EL (cell line): ENCODE measurements around the gene NYAP1.
"Not testable (repeated sequence)": the region's sequence is repeated elsewhere in the genome, so short reads cannot be mapped to it uniquely, and the experiment has no call there.

Experiments used
- DNase-seq: peaks from one replicate; pipeline ENCODE4 v3.0.0-alpha.2; 2016

NYAP1 gene

GRCh38 chr7:100483722-100484672 is at the start of gene NYAP1:
NYAP1 (plus strand) TSS chr7:100483927; CDS start chr7:100485312, 1,385 bp downstream.
- DNase-seq = peak; percentile 51

- no peak for DNase-seq
Measured at GRCh38 chr7:100434297-100435144, 49.2 kb upstream of the NYAP1 start.

- DNase-seq = peak; percentile 31
Measured at GRCh38 chr7:100435401-100436304, 48.1 kb upstream of the NYAP1 start.

GRCh38 chr7:100437150-100438100 is 46.3 kb upstream of the NYAP1 start:
- no peak for DNase-seq

GRCh38 chr7:100438172-100438571 is 45.6 kb upstream of the NYAP1 start:
- no peak for DNase-seq

GRCh38 chr7:100438731-100439130 is 45.0 kb upstream of the NYAP1 start:
- DNase-seq = not testable (repeated sequence)

GRCh38 chr7:100439244-100439643 is 44.5 kb upstream of the NYAP1 start:
- DNase-seq = not testable (repeated sequence)

GRCh38 chr7:100441641-100442535 is 41.8 kb upstream of the NYAP1 start:
- DNase-seq = no peak

GRCh38 chr7:100443096-100443840 is 40.5 kb upstream of the NYAP1 start:
- DNase-seq = no peak

GRCh38 chr7:100444311-100445278 is 39.1 kb upstream of the NYAP1 start:
- peak; percentile 85 for DNase-seq

- peak; percentile 58 for DNase-seq
Measured at GRCh38 chr7:100446040-100446439, 37.7 kb upstream of the NYAP1 start.

GRCh38 chr7:100447363-100447762 is 36.4 kb upstream of the NYAP1 start:
- not testable (repeated sequence) for DNase-seq

- no peak for DNase-seq
Measured at GRCh38 chr7:100449190-100449795, 34.4 kb upstream of the NYAP1 start.

- no peak for DNase-seq
Measured at GRCh38 chr7:100452513-100452912, 31.2 kb upstream of the NYAP1 start.

- DNase-seq = not testable (repeated sequence)
Measured at GRCh38 chr7:100453854-100454253, 29.9 kb upstream of the NYAP1 start.

- no peak for DNase-seq
Measured at GRCh38 chr7:100455206-100455605, 28.5 kb upstream of the NYAP1 start.

- DNase-seq = no peak
Measured at GRCh38 chr7:100456562-100456961, 27.2 kb upstream of the NYAP1 start.

GRCh38 chr7:100457033-100457432 is 26.7 kb upstream of the NYAP1 start:
- DNase-seq = no peak
